A549 (cell line): ENCODE measurements around the gene SERINC5.
"Not testable (repeated sequence)": the region's sequence is repeated elsewhere in the genome, so short reads cannot be mapped to it uniquely, and the experiment has no call there.

ENCODE experiments used
- E2F6 ChIP-seq: IDR thresholded peaks from 2 replicates; pipeline ENCODE4 v1.6.1; 2012; ENCODE audit warnings: low read depth, borderline replicate concordance
- MAFK ChIP-seq: fragments of 450-650 bp; IDR thresholded peaks from 2 replicates; pipeline ENCODE4 v1.6.1; 2014; ENCODE audit not compliant: partially characterized antibody

- TF ChIP-seq MAFK, E2F6: not testable (repeated sequence)
These were observed 144.4 kb downstream of the SERINC5 start for GRCh38 chr5:80111376-80111990.
